ENCODE results near the gene MTUS2.

DNA sequence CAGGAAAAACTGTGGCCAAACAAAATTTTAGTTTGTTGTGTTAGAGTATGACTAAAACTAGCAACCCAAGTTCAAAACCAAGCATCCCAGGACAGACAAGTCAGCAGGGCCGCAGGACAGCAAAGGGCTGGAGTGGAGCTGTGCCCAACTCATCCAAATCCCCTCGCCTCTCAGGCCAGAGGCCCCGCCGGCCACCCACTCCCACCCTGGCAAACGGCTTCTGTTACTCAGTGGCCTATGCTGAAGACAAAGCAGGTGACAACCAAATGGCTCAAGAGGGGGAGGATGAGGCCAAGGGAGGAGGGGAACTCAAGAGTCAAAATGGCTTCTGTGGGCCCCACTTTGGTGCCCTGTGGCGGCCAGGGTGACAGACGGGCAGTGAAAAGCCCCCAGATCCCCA is 705.6 kb downstream of the MTUS2 start:
- TF ChIP-seq, protein P1, sequence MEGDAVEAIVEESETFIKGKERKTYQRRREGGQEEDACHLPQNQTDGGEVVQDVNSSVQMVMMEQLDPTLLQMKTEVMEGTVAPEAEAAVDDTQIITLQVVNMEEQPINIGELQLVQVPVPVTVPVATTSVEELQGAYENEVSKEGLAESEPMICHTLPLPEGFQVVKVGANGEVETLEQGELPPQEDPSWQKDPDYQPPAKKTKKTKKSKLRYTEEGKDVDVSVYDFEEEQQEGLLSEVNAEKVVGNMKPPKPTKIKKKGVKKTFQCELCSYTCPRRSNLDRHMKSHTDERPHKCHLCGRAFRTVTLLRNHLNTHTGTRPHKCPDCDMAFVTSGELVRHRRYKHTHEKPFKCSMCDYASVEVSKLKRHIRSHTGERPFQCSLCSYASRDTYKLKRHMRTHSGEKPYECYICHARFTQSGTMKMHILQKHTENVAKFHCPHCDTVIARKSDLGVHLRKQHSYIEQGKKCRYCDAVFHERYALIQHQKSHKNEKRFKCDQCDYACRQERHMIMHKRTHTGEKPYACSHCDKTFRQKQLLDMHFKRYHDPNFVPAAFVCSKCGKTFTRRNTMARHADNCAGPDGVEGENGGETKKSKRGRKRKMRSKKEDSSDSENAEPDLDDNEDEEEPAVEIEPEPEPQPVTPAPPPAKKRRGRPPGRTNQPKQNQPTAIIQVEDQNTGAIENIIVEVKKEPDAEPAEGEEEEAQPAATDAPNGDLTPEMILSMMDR (conservative IDR thresholded peaks at IDR 0.05; ENCODE audit: low read depth in 2 of 2) = no peak
- TF ChIP-seq POLR2AphosphoS5 (IDR thresholded peaks at IDR 0.05; ENCODE audit: low read depth) (no peak), EZH2phosphoT487 (IDR thresholded peaks at IDR 0.05; ENCODE audit: unreplicated experiment) (no peak)
